Stomach smooth muscle (tissue), 2 donors: Measurements from ENCODE around the gene PIP5K1A.
"Not testable (repeated sequence)": the region's sequence is repeated elsewhere in the genome, so short reads cannot be mapped to it uniquely, and the experiment has no call there.

Experiments
- H3K27ac ChIP-seq: one replicate; pipeline ENCODE4 v1.7.0; 2013; ENCODE audit warnings: mild to moderate bottlenecking, low read length, inconsistent platforms
- H3K27me3 ChIP-seq, 2 donors: one replicate each; pipeline ENCODE4 v1.7.0; 2013; ENCODE audit warnings: low read length in 2 of 2; ENCODE audit not compliant: insufficient read depth in 2 of 2, control insufficient read depth in 1 of 2
- H3K36me3 ChIP-seq, 2 donors: one replicate each; pipeline ENCODE4 v1.7.0; 2013; ENCODE audit warnings: low read length in 2 of 2; ENCODE audit not compliant: control insufficient read depth in 2 of 2, insufficient read depth in 2 of 2
- H3K4me1 ChIP-seq: one replicate; pipeline ENCODE4 v1.7.0; 2013; ENCODE audit warnings: low read length; ENCODE audit not compliant: control insufficient read depth, insufficient read depth
- H3K4me3 ChIP-seq, 2 donors: one replicate each; pipeline ENCODE4 v1.7.0; 2013; ENCODE audit warnings: low read length in 2 of 2
- H3K9ac ChIP-seq, 2 donors: one replicate each; pipeline ENCODE4 v1.7.0; 2013; ENCODE audit warnings: low read length in 2 of 2, mild to moderate bottlenecking in 1 of 2
- H3K9me3 ChIP-seq, 2 donors: one replicate each; pipeline ENCODE4 v1.7.0; 2013; ENCODE audit warnings: low read length in 2 of 2; ENCODE audit not compliant: control insufficient read depth in 2 of 2
- donor health status: healthy.
- donor health status: Pancreatic carcinoma.

Gene PIP5K1A

DNA sequence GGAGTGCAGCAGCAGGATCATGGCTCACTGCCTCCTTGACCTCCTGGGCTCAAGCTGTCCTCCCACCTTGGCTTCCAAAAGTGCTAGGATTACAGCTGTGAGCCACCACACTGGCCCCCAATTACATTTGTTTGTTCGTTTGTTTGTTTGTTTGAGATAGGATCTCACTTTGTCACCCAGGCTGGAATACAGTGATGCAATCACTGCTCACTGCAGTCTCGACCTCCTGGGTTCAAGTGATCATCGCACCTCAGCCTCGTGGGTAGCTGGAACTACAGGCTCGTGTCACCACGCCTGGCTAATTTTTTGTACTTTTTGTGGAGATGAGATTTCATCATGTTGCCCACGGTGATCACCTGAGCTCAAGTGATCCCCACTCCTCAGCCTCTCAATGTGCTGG lies 6.3 kb upstream of the PIP5K1A start:
- no peak overlapping the region for H3K9ac ChIP-seq
- no peaks in the 10 kb centered on the region for H3K9me3 ChIP-seq
- H3K27me3 ChIP-seq, result no peaks in the 10 kb centered on the region
- H3K27ac ChIP-seq, result no peak overlapping the region
- H3K36me3 ChIP-seq, result no peaks in the 10 kb centered on the region
- H3K4me3 ChIP-seq, result no peak overlapping the region
- peaks cover 16% of the 10 kb centered on the region for H3K4me1 ChIP-seq

GRCh38 chr1:151193304-151193703 lies 5.0 kb upstream of the PIP5K1A start:
- Histone ChIP-seq H3K27me3 (no peaks in the 10 kb centered on the region), H3K4me3 (no peak overlapping the region), H3K36me3 (no peaks in the 10 kb centered on the region), H3K9me3 (no peaks in the 10 kb centered on the region), H3K9ac (no peak overlapping the region), H3K27ac (no peak overlapping the region), H3K4me1 (peaks cover 19% of the 10 kb centered on the region)

DNA sequence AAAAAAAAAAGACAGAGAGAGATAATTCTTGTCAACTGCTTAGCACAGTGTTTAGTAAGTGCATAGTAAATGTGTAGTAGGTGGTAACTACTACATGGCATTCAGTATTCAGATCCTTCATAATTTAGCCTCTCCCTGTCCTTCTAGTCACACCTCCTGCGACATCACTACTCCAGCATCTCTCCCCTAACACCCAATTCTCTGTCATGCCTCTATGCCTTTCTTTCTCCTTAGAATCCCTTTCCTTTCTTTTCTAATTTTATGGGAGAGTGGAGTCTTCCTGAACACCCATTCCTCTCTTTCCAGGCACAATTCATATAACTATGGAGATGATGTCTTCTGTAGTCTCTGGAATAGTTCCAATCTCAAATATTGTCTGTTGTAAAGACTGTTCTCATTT lies 4.5 kb upstream of the PIP5K1A start:
- H3K36me3 ChIP-seq, result no peaks in the 10 kb centered on the region
- H3K27ac ChIP-seq, result no peak overlapping the region
- H3K9ac ChIP-seq, result no peak overlapping the region
- no peaks in the 10 kb centered on the region for H3K27me3 ChIP-seq
- H3K4me1 ChIP-seq, result peaks cover 13% of the 10 kb centered on the region
- H3K9me3 ChIP-seq, result no peaks in the 10 kb centered on the region
- no peak overlapping the region for H3K4me3 ChIP-seq

DNA sequence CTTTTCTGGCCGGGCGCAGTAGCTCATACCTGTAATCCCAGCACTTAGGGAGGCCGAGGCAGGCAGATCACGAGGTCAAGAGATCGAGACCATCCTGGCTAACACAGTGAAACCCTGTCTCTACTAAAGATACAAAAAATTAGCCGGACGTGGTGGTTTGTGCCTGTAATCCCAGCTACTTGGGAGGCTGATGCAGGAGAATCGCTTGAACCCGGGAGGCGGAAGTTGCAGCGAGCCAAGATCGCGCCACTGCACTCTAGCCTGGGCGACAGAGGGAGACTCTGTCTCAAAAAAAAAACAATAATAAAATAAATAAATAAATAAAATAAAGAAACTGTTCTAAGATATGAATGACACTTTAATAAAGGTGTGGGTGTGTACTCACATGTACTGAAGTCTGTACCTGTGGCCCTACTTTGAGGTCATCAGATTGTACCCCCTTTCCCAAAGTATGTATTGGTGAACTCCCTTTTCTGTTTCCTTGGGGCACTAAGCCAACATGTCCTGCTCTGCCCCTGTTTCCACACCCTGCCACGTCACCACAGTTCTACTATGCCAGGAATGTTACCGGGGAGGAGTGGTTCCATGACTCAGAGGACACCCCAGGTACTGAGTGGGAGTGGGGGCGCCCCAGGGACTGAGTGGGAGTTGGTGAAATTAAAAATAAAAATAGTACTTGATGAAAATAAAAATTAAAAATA lies 3.3 kb upstream of the PIP5K1A start:
- H3K4me1 ChIP-seq, result peaks cover 13% of the 10 kb centered on the region
- not testable (repeated sequence) for H3K9ac ChIP-seq, H3K4me3 ChIP-seq, H3K9me3 ChIP-seq, H3K27ac ChIP-seq, H3K27me3 ChIP-seq, H3K36me3 ChIP-seq

GRCh38 chr1:151196292-151196800 lies 2.0 kb upstream of the PIP5K1A start:
- no peaks in the 10 kb centered on the region for H3K36me3 ChIP-seq
- H3K9me3 ChIP-seq, result no peaks in the 10 kb centered on the region
- H3K4me3 ChIP-seq, result peak overlapping the region; percentile 8 to 35
- H3K27ac ChIP-seq, result no peak overlapping the region
- H3K9ac ChIP-seq, result no peak overlapping the region
- peaks cover 18% of the 10 kb centered on the region for H3K4me1 ChIP-seq
- no peaks in the 10 kb centered on the region for H3K27me3 ChIP-seq

DNA sequence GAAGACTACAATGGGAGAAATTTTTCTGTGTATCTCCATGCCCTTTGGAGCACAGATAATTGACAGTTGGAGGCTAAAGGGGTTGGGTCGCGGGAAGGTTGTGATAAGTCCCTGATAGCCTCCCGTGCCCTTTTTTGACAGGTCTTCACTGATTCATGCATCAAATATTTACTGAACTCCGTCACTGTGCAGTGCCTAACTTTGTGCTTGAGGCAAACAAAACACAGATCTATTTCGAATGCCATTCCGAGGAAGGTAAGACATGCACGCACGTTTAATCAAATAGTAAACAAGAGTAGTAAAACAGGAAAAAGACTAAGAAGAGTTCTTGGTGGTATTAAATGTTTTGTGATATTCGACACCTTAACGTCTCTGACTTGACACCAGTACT lies 494 bp upstream of the PIP5K1A start:
- H3K9ac ChIP-seq, result peak overlapping the region; percentile 2 to 96
- peak overlapping the region; percentile 92 for H3K27ac ChIP-seq
- H3K4me1 ChIP-seq, result peaks cover 19% of the 10 kb centered on the region
- H3K9me3 ChIP-seq, result no peaks in the 10 kb centered on the region
- no peaks in the 10 kb centered on the region for H3K27me3 ChIP-seq
- H3K36me3 ChIP-seq, result peaks cover 0 to under 1% of the 10 kb centered on the region in 2 donors
- H3K4me3 ChIP-seq, result peak overlapping the region; percentile 97 to 99

- Histone ChIP-seq H3K27ac (no peak overlapping the region), H3K4me1 (peaks cover 19% of the 10 kb centered on the region), H3K4me3 (peak overlapping the region; percentile 97 to 99), H3K9ac (peak overlapping the region; percentile 95 to 96), H3K27me3 (no peaks in the 10 kb centered on the region), H3K36me3 (peaks cover 0 to 3% of the 10 kb centered on the region in 2 donors), H3K9me3 (no peaks in the 10 kb centered on the region)
Observed at GRCh38 chr1:151199873-151200581, 1.7 kb downstream of the PIP5K1A start.

- not testable (repeated sequence) for H3K4me1 ChIP-seq, H3K27ac ChIP-seq, H3K27me3 ChIP-seq, H3K9ac ChIP-seq, H3K36me3 ChIP-seq, H3K4me3 ChIP-seq, H3K9me3 ChIP-seq
Observed at GRCh38 chr1:151205381-151205965, 7.1 kb downstream of the PIP5K1A start.

DNA sequence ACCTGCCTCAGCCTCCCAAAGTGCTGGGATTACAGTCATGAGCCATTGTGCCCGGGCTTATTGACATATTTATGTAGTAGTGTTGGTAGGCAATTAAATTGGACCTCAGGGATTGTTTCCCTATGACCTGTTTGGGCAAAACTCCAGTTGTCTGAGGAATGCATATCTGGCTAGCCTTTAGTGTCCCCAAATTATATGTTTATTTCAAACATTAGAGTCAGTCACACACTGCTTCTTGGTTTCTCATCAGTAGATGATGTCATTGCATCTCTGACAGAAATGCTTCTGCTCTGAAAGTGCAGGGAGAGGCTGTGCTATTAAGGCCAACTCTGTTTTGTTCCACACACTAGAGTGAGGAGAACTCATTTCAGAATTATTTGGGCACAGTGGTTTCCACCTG lies 12.5 kb downstream of the PIP5K1A start:
- Histone ChIP-seq H3K36me3 (peaks cover 4 to 9% of the 10 kb centered on the region in 2 donors), H3K9me3 (no peaks in the 10 kb centered on the region), H3K9ac (no peak overlapping the region), H3K27me3 (no peaks in the 10 kb centered on the region), H3K4me3 (no peak overlapping the region), H3K27ac (no peak overlapping the region), H3K4me1 (peaks cover 4% of the 10 kb centered on the region)

DNA sequence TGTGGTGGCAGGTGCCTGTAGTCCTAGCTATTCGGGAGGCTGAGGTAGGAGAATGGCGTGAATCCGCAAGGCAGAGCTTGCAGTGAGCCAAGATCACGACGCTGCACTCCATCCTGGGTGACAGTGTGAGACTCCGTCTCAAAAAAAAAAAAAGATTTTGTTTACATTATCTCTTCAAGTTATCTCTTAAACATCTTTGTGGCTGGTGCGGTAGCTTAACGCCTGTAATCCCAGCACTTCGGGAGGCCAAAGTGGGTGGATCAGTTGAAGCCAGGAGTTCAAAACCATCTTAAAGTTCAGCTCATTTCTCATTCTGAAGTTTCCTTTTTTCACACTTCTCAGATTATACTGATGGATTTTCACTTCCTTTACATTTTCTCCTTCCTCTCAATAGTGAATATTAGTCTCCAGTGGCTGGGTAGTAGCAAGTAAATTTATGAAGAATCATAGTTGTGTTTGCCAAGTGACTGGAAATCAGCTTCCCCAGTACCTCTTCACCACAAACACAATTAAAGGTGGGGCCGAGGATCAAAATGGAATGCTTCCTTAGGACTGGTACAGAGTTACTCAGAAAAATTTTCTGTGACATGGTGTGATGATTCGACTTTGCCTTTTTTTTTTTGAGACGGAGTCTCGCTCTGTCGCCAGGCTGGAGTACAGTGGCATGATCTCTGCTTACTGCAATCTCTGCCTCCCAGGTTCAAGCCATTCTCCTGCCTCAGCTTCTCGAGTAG lies 13.8 kb downstream of the PIP5K1A start:
- Histone ChIP-seq H3K27me3 (no peaks in the 10 kb centered on the region), H3K4me1 (peaks cover 4% of the 10 kb centered on the region), H3K9me3 (no peaks in the 10 kb centered on the region), H3K36me3 (peaks cover under 1 to 7% of the 10 kb centered on the region in 2 donors), H3K27ac (no peak overlapping the region), H3K9ac (no peak overlapping the region), H3K4me3 (no peak overlapping the region)
